Progenitor cell of endocrine pancreas (in vitro differentiated cells): ENCODE measurements around the gene OR51S1. TPM values are rescaled to one million over a fixed set of nuclear protein-coding genes. Genes with fewer than 3 reads are reported as not detected.

Experiments used
- DNase-seq: peaks from one replicate; pipeline ENCODE4 v3.0.0; 2021; ENCODE audit warnings: low spot score; ENCODE audit not compliant: unreplicated experiment
- H3K27ac Mint-ChIP-seq: 2 replicates; pipeline ENCODE4 v1.8.0; 2021; ENCODE audit warnings: mild to moderate bottlenecking, moderate library complexity, mixed read lengths
- H3K27me3 Mint-ChIP-seq: 2 replicates; pipeline ENCODE4 v1.8.0; 2021; ENCODE audit warnings: mixed read lengths
- H3K36me3 Mint-ChIP-seq: 2 replicates; pipeline ENCODE4 v1.8.0; 2022; ENCODE audit warnings: mixed read lengths; ENCODE audit not compliant: insufficient read depth
- H3K4me1 Mint-ChIP-seq: 2 replicates; pipeline ENCODE4 v1.8.0; 2021; ENCODE audit warnings: low read depth, mixed read lengths
- H3K4me3 Mint-ChIP-seq: 2 replicates; pipeline ENCODE4 v1.8.0; 2021; ENCODE audit warnings: low read depth, mild to moderate bottlenecking, moderate library complexity, mixed read lengths
- H3K9me3 Mint-ChIP-seq: 2 replicates; pipeline ENCODE4 v1.8.0; 2021; ENCODE audit warnings: low read depth, mixed read lengths
- total RNA-seq: library from RNA; stranded (reverse); gene quantifications from 2 replicates; pipeline ENCODE4 v1.2.1, GENCODE V29; 2021
- TF ChIP-seq, protein P1 (sequence below): fragments of 200-600 bp; sonication (generic); IDR thresholded peaks from one replicate; pipeline ENCODE4 v1.5.0; 2021; ENCODE audit warnings: antibody characterized with exemption, mild to moderate bottlenecking; ENCODE audit not compliant: unreplicated experiment

Gene OR51S1
- total RNA-seq, 1 donor from 2014 or later = not detected

DNA sequence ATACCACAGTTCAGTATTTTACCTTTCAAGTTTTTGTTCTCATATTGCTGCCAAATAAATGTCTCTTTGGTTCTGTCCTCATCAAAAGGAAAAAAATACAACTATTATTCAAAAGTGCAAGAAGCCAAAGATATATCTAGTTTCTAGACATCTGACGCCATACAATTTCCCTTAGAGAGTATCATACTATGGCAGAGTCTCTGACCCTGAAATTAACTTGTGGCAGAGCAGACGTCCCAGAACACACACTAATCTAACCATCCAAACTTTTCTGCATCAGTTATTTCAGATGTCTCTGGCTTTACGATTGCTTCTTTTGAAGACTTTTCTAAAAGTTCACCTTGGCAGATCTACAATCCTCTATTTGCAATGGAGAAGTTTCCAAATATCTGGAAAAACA lies 35.4 kb upstream of the OR51S1 start:
- TF ChIP-seq, protein P1, sequence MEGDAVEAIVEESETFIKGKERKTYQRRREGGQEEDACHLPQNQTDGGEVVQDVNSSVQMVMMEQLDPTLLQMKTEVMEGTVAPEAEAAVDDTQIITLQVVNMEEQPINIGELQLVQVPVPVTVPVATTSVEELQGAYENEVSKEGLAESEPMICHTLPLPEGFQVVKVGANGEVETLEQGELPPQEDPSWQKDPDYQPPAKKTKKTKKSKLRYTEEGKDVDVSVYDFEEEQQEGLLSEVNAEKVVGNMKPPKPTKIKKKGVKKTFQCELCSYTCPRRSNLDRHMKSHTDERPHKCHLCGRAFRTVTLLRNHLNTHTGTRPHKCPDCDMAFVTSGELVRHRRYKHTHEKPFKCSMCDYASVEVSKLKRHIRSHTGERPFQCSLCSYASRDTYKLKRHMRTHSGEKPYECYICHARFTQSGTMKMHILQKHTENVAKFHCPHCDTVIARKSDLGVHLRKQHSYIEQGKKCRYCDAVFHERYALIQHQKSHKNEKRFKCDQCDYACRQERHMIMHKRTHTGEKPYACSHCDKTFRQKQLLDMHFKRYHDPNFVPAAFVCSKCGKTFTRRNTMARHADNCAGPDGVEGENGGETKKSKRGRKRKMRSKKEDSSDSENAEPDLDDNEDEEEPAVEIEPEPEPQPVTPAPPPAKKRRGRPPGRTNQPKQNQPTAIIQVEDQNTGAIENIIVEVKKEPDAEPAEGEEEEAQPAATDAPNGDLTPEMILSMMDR = no peak
- H3K27me3 Mint-ChIP-seq = no peaks in the 10 kb centered on the region
- no peaks in the 10 kb centered on the region for H3K36me3 Mint-ChIP-seq
- DNase-seq = no peak
- no peak overlapping the region for H3K27ac Mint-ChIP-seq
- H3K9me3 Mint-ChIP-seq = no peaks in the 10 kb centered on the region
- H3K4me3 Mint-ChIP-seq = no peak overlapping the region
- H3K4me1 Mint-ChIP-seq = peaks cover 5% of the 10 kb centered on the region

DNA sequence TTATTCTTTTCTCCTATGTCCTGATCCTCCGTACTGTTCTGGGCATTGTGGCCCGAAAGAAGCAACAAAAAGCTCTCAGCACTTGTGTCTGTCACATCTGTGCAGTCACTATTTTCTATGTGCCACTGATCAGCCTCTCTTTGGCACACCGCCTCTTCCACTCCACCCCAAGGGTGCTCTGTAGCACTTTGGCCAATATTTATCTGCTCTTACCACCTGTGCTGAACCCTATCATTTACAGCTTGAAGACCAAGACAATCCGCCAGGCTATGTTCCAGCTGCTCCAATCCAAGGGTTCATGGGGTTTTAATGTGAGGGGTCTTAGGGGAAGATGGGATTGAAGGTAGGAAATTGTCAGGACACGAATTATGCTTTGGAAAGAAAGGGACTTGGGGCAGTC lies 33.5 kb upstream of the OR51S1 start:
- Mint-ChIP-seq H3K4me1 (peaks cover 5% of the 10 kb centered on the region), H3K27me3 (no peaks in the 10 kb centered on the region), H3K36me3 (no peaks in the 10 kb centered on the region), H3K27ac (no peak overlapping the region), H3K4me3 (no peak overlapping the region), H3K9me3 (no peaks in the 10 kb centered on the region)
- DNase-seq = no peak
- TF ChIP-seq, protein P1 = no peak

DNA sequence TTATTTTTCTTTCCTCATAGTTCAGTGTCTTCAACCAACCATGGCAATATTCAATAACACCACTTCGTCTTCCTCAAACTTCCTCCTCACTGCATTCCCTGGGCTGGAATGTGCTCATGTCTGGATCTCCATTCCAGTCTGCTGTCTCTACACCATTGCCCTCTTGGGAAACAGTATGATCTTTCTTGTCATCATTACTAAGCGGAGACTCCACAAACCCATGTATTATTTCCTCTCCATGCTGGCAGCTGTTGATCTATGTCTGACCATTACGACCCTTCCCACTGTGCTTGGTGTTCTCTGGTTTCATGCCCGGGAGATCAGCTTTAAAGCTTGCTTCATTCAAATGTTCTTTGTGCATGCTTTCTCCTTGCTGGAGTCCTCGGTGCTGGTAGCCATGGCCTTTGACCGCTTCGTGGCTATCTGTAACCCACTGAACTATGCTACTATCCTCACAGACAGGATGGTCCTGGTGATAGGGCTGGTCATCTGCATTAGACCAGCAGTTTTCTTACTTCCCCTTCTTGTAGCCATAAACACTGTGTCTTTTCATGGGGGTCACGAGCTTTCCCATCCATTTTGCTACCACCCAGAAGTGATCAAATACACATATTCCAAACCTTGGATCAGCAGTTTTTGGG lies 33.0 kb upstream of the OR51S1 start, which contains the start of gene OR51T1:
TSS of gene OR51T1 (plus strand) at position 41 of the 641 bp plus-strand sequence. CDS start at position 41, 0 bp downstream.
- no peaks in the 10 kb centered on the region for H3K9me3 Mint-ChIP-seq
- no peak within 1 kb of the TSS for H3K27ac Mint-ChIP-seq
- no peak for DNase-seq
- no peaks in the 10 kb centered on the region for H3K36me3 Mint-ChIP-seq
- TF ChIP-seq, protein P1 = no peak
- no peaks in the 10 kb centered on the region for H3K27me3 Mint-ChIP-seq
- H3K4me3 Mint-ChIP-seq = no peak within 1 kb of the TSS
- H3K4me1 Mint-ChIP-seq = peaks cover 5% of the 10 kb centered on the region

DNA sequence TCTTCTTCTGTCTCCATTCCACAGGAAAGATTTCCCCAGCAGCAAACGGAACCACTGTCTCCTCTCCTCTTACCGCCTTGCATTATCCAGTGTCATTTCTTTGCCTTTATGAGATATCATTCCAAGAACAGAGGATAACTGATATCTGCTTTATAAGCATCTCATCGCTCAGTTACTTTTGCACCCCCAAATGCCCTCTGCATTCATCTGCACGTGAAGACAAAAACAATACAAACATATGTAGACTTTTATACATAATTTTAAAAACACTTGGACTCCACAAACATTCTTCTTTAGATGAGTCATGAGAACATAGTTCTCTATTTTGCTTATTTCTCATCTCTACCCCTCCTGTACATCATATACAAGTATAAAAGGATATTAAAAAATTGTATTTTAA lies 32.2 kb upstream of the OR51S1 start:
- H3K4me3 Mint-ChIP-seq = no peak overlapping the region
- H3K27ac Mint-ChIP-seq = no peak overlapping the region
- peaks cover 5% of the 10 kb centered on the region for H3K4me1 Mint-ChIP-seq
- no peaks in the 10 kb centered on the region for H3K36me3 Mint-ChIP-seq
- no peaks in the 10 kb centered on the region for H3K9me3 Mint-ChIP-seq
- H3K27me3 Mint-ChIP-seq = no peaks in the 10 kb centered on the region
- TF ChIP-seq, protein P1 = no peak
- no peak for DNase-seq

DNA sequence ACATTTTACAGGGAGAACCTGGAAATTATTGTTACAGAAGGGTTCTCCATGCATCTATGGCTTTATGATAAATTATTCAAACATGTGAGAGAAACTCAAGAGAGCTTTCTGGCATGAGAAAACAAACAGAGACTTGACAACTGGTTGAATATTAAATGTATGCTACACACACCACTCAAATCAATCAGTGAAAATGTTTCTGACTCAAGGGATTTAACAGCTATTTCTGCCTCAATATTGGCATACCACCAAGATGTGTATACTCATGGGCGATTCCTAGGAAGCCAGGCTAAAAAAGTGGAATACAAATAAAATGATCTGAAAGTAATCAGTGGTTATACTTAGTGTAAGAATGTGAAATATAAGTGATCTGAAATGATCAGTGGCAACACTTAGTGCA lies 16.8 kb upstream of the OR51S1 start:
- no peaks in the 10 kb centered on the region for H3K27me3 Mint-ChIP-seq
- peaks cover 6% of the 10 kb centered on the region for H3K4me1 Mint-ChIP-seq
- DNase-seq = no peak
- H3K9me3 Mint-ChIP-seq = peaks cover 3% of the 10 kb centered on the region
- H3K27ac Mint-ChIP-seq = no peak overlapping the region
- no peaks in the 10 kb centered on the region for H3K36me3 Mint-ChIP-seq
- no peak overlapping the region for H3K4me3 Mint-ChIP-seq
- TF ChIP-seq, protein P1 = no peak
